IgD-negative memory B cell (primary cell): Measurements from ENCODE around the gene RPS19BP1. TPM values are rescaled to one million over a fixed set of nuclear protein-coding genes. Genes with fewer than 3 reads are reported as not detected.

Experiments used
- H3K27ac Mint-ChIP-seq, 3 donors: one replicate each; pipeline ENCODE4 v1.8.0; 2020 to 2022; ENCODE audit warnings: mild to moderate bottlenecking in 3 of 3, mixed read lengths in 3 of 3, moderate library complexity in 1 of 3
- H3K27me3 Mint-ChIP-seq: one replicate; pipeline ENCODE4 v1.8.0; 2021; ENCODE audit warnings: mixed read lengths
- H3K36me3 Mint-ChIP-seq: one replicate; pipeline ENCODE4 v1.8.0; 2020; ENCODE audit warnings: mild to moderate bottlenecking, mixed read lengths
- H3K4me1 Mint-ChIP-seq, 3 donors: one replicate each; pipeline ENCODE4 v1.8.0; 2020 to 2022; ENCODE audit warnings: mixed read lengths in 3 of 3, mild to moderate bottlenecking in 1 of 3
- H3K4me3 Mint-ChIP-seq, 4 donors: one replicate each; pipeline ENCODE4 v1.8.0; 2020 to 2022; ENCODE audit warnings: mild to moderate bottlenecking in 4 of 4, mixed read lengths in 4 of 4, moderate library complexity in 3 of 4
- H3K9me3 Mint-ChIP-seq, 3 donors: one replicate each; pipeline ENCODE4 v1.8.0; 2020 to 2021; ENCODE audit warnings: mixed read lengths in 3 of 3, mild to moderate bottlenecking in 1 of 3
- polyA plus RNA-seq: library from polyadenylated mRNA; unstranded; fragments of 300-500 nt; fragmentation: Illumina TruSeq; gene quantifications from one replicate; pipeline ENCODE4 v1.2.3, GENCODE V29; 2021

Gene RPS19BP1
- 156 TPM for polyA plus RNA-seq

GRCh38 chr22:39532215-39533073 lies at the start of gene RPS19BP1:
Gene RPS19BP1, minus strand, starts transcription at chr22:39532748. Its CDS starts 10 bp downstream, at chr22:39532738.
- H3K4me3 Mint-ChIP-seq = peak within 1 kb of the TSS; percentile 86 to 97 (median 96)
- H3K9me3 Mint-ChIP-seq = no peaks in the 10 kb centered on the region
- peak within 1 kb of the TSS; percentile 90 to 98 (median 95) for H3K27ac Mint-ChIP-seq
- H3K4me1 Mint-ChIP-seq = peaks cover 31 to 48% (median 43%) of the 10 kb centered on the region in 3 donors
- H3K36me3 Mint-ChIP-seq = peaks cover 5% of the 10 kb centered on the region
- no peaks in the 10 kb centered on the region for H3K27me3 Mint-ChIP-seq

DNA sequence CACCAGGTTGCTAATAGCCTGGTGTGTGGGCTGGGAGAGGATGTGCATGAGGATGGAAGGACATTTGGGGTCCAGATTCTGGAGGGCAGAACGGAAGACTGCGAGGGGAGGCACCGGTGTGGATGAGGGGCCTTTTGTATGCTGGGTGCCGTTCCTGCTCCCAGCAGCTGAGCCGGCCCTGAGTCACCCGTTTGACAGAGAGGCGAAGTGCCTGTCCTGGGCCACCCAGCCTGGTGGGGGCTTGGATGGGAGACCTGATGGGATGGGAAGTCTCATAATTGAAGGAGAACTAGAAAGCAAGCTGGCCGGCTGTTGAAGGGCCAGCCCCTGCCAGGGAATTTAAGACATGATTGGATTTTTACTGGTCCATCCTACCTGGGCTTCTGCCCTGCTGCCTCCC lies 48.8 kb upstream of the RPS19BP1 start:
- no peaks in the 10 kb centered on the region for H3K36me3 Mint-ChIP-seq
- H3K4me3 Mint-ChIP-seq = no peak overlapping the region
- H3K4me1 Mint-ChIP-seq = peaks cover 0 to 7% (median 6%) of the 10 kb centered on the region in 3 donors
- peaks cover 25% of the 10 kb centered on the region for H3K27me3 Mint-ChIP-seq
- no peaks in the 10 kb centered on the region for H3K9me3 Mint-ChIP-seq
- H3K27ac Mint-ChIP-seq = no peak overlapping the region

DNA sequence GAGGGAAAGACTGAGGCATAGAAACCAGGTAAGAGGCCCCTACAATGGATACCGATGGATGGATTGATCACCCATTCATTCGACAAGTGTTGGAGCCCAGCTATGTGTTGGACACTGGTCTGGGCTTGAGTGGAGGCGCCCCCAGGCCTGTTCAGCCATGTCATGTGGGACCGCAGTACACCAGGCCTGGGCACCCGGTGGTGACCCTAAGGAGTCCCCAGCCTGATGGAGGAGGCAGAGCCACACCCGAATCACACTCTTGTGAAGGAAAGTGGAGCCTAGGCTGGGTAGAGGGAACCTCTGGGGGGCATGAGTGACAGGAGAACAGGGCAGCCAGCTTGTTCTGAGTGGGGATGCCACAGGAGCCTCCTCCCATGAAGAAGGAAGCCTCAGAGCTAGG lies 48.2 kb upstream of the RPS19BP1 start:
- Mint-ChIP-seq H3K27ac (no peak overlapping the region), H3K36me3 (no peaks in the 10 kb centered on the region), H3K9me3 (no peaks in the 10 kb centered on the region), H3K4me1 (peaks cover 0 to 8% (median 6%) of the 10 kb centered on the region in 3 donors), H3K27me3 (peaks cover 25% of the 10 kb centered on the region), H3K4me3 (no peak overlapping the region)

GRCh38 chr22:39580006-39580441 lies 47.5 kb upstream of the RPS19BP1 start:
- H3K27ac Mint-ChIP-seq = no peak overlapping the region
- H3K9me3 Mint-ChIP-seq = no peaks in the 10 kb centered on the region
- no peak overlapping the region for H3K4me3 Mint-ChIP-seq
- H3K4me1 Mint-ChIP-seq = peaks cover 0 to 9% (median 6%) of the 10 kb centered on the region in 3 donors
- peaks cover 25% of the 10 kb centered on the region for H3K27me3 Mint-ChIP-seq
- H3K36me3 Mint-ChIP-seq = no peaks in the 10 kb centered on the region

GRCh38 chr22:39577900-39578299 lies 45.4 kb upstream of the RPS19BP1 start:
- Mint-ChIP-seq H3K4me3 (no peak overlapping the region), H3K4me1 (peaks cover 0 to 9% (median 6%) of the 10 kb centered on the region in 3 donors), H3K36me3 (no peaks in the 10 kb centered on the region), H3K9me3 (no peaks in the 10 kb centered on the region), H3K27me3 (peaks cover 24% of the 10 kb centered on the region), H3K27ac (no peak overlapping the region)

GRCh38 chr22:39577366-39577765 lies 44.8 kb upstream of the RPS19BP1 start:
- H3K36me3 Mint-ChIP-seq = no peaks in the 10 kb centered on the region
- H3K4me3 Mint-ChIP-seq = no peak overlapping the region
- no peak overlapping the region for H3K27ac Mint-ChIP-seq
- peaks cover 24% of the 10 kb centered on the region for H3K27me3 Mint-ChIP-seq
- no peaks in the 10 kb centered on the region for H3K9me3 Mint-ChIP-seq
- peaks cover 0 to 9% (median 6%) of the 10 kb centered on the region in 3 donors for H3K4me1 Mint-ChIP-seq

GRCh38 chr22:39576027-39576426 lies 43.5 kb upstream of the RPS19BP1 start:
- peaks cover 0 to 9% (median 6%) of the 10 kb centered on the region in 3 donors for H3K4me1 Mint-ChIP-seq
- no peaks in the 10 kb centered on the region for H3K36me3 Mint-ChIP-seq
- H3K4me3 Mint-ChIP-seq = peak overlapping the region in 1 of 4 donors; percentile 22
- H3K9me3 Mint-ChIP-seq = no peaks in the 10 kb centered on the region
- no peak overlapping the region for H3K27ac Mint-ChIP-seq
- peaks cover 24% of the 10 kb centered on the region for H3K27me3 Mint-ChIP-seq

GRCh38 chr22:39575552-39575825 lies 42.9 kb upstream of the RPS19BP1 start:
- Mint-ChIP-seq H3K27ac (no peak overlapping the region), H3K4me1 (peaks cover 0 to 9% (median 6%) of the 10 kb centered on the region in 3 donors), H3K27me3 (peaks cover 22% of the 10 kb centered on the region), H3K4me3 (no peak overlapping the region), H3K9me3 (no peaks in the 10 kb centered on the region), H3K36me3 (no peaks in the 10 kb centered on the region)

DNA sequence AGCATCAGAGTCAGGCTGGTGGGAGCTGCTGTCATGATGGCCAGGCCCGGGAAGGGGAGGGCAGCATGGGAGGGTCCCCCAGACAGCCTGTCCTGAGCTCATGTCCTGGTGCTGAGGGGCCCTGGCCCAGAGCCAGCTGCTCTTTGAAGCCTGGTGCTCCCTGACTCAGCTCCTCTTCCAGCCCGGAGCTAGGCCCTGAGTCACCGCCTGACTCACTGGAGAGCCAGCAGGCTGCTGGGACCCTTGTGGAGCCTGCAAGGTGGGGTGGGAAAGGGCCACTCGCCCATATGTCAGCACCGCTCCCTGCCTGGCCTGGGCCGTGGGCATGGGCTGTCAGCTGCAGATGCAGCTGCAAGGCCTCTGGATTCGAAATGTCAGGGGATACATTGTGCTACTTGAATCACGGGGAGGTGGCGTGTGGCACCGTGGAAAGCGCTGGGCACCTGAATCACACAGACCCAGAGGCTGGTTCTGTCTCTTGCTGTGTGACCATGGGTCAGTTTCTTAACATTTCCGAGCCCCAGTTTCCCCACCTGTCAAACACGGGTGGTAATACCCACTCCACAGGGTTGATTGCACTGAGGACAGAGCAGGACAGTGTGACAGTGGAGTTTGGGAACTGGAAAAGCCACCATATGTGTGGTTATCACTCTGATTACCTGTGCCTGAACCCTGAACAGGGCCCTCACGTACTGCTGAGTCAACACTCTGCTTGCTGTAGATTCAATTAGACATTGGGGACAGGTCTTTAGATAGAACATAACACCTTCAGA lies 42.4 kb upstream of the RPS19BP1 start:
- H3K36me3 Mint-ChIP-seq = no peaks in the 10 kb centered on the region
- peaks cover 20% of the 10 kb centered on the region for H3K27me3 Mint-ChIP-seq
- no peaks in the 10 kb centered on the region for H3K9me3 Mint-ChIP-seq
- H3K4me3 Mint-ChIP-seq = no peak overlapping the region
- H3K4me1 Mint-ChIP-seq = peaks cover 0 to 9% (median 6%) of the 10 kb centered on the region in 3 donors
- no peak overlapping the region for H3K27ac Mint-ChIP-seq

DNA sequence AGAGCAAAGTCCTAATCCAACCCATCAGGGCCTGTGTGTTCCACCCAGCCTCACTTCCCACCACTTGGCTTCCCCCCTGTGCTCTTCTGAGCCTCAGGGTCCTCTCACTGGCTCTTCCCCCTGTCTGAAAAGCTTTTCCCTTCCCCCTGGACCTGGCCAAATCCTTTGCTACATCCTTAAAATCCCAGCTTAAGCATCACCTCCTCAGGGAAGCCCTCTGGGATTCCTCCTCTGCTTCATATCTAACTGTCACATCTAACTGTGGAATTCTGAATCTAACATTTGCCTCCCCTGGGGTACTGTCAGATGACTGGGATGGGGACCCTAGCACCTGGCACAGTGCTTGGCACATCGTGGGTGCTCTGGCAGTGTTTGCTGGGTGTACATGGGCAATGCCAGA lies 39.0 kb upstream of the RPS19BP1 start:
- peaks cover 0 to 14% (median 8%) of the 10 kb centered on the region in 3 donors for H3K4me1 Mint-ChIP-seq
- H3K9me3 Mint-ChIP-seq = no peaks in the 10 kb centered on the region
- H3K36me3 Mint-ChIP-seq = peaks cover 2% of the 10 kb centered on the region
- no peak overlapping the region for H3K4me3 Mint-ChIP-seq
- no peak overlapping the region for H3K27ac Mint-ChIP-seq
- peaks cover 12% of the 10 kb centered on the region for H3K27me3 Mint-ChIP-seq

- H3K27ac Mint-ChIP-seq = no peak within 1 kb of the TSS
- peak within 1 kb of the TSS in 1 of 4 donors; percentile 54 for H3K4me3 Mint-ChIP-seq
- peaks cover 0 to 2% (median 0%) of the 10 kb centered on the region in 3 donors for H3K9me3 Mint-ChIP-seq
- H3K36me3 Mint-ChIP-seq = peaks cover 2% of the 10 kb centered on the region
- H3K27me3 Mint-ChIP-seq = peaks cover 12% of the 10 kb centered on the region
- H3K4me1 Mint-ChIP-seq = peaks cover 0 to 11% (median 9%) of the 10 kb centered on the region in 3 donors
Observed at GRCh38 chr22:39570665-39571064, 38.1 kb upstream of the RPS19BP1 start, which contains the start of gene CACNA1I. Gene CACNA1I, plus strand, starts transcription at chr22:39570753. Its CDS starts 0 bp downstream, at chr22:39570753.

DNA sequence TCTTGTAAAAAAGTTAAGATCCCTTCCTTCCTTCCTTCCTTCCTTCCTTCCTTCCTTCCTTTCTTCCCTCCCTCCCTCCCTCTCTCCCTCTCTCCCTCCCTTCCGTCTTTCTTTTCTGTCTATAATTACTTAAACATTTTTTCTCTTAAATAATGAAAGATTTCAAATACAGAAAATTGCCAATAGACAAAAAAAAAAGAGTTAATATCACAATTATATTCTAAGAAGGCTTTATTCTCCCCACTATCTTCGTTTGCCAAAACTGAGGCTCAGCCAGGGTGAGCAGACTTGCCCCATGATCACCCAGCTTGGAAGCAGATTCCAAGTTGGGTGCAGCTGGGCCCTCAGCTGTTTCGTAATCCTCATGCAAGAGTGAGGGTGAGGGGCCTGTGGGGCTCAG lies 37.7 kb upstream of the RPS19BP1 start:
- Mint-ChIP-seq H3K36me3 (peaks cover 2% of the 10 kb centered on the region), H3K4me1 (peaks cover 0 to 10% (median 9%) of the 10 kb centered on the region in 3 donors), H3K4me3 (no peak overlapping the region), H3K9me3 (peaks cover 0 to 5% (median 0%) of the 10 kb centered on the region in 3 donors), H3K27ac (no peak overlapping the region), H3K27me3 (peaks cover 12% of the 10 kb centered on the region)

GRCh38 chr22:39569066-39569465 lies 36.5 kb upstream of the RPS19BP1 start:
- Mint-ChIP-seq H3K4me1 (peaks cover 0 to 10% (median 9%) of the 10 kb centered on the region in 3 donors), H3K4me3 (peak overlapping the region in 1 of 4 donors; percentile 65), H3K27me3 (peaks cover 11% of the 10 kb centered on the region), H3K9me3 (peaks cover 0 to 5% (median 0%) of the 10 kb centered on the region in 3 donors), H3K36me3 (peaks cover 2% of the 10 kb centered on the region), H3K27ac (no peak overlapping the region)

- H3K27ac Mint-ChIP-seq = peak overlapping the region in 1 of 3 donors; percentile 2
- H3K4me3 Mint-ChIP-seq = no peak overlapping the region
- H3K27me3 Mint-ChIP-seq = peaks cover 10% of the 10 kb centered on the region
- H3K9me3 Mint-ChIP-seq = peaks cover 0 to 5% (median 0%) of the 10 kb centered on the region in 3 donors
- peaks cover 0 to 10% (median 9%) of the 10 kb centered on the region in 3 donors for H3K4me1 Mint-ChIP-seq
- peaks cover 2% of the 10 kb centered on the region for H3K36me3 Mint-ChIP-seq
Observed at GRCh38 chr22:39568278-39568981, 35.9 kb upstream of the RPS19BP1 start.
